BJ (cell line): ENCODE data around the gene SQOR. TPM values are rescaled to one million over a fixed set of nuclear protein-coding genes. Genes with fewer than 3 reads are reported as not detected.
"Not testable (repeated sequence)": the region's sequence is repeated elsewhere in the genome, so short reads cannot be mapped to it uniquely, and the experiment has no call there.

ENCODE experiments used
- CTCF ChIA-PET: fragments of 350-600 bp; formaldehyde crosslinking; extraction: SDS; loops from one replicate; lab custom pipeline; 2021; ENCODE audit warnings: antibody characterized with exemption, inconsistent platforms; lab: Yijun Ruan, JAX
- POLR2A ChIA-PET: fragments of 300-600 bp; sonication (Branson Sonifier 250); formaldehyde crosslinking; extraction: SDS; loops from one replicate; lab custom pipeline; 2021; ENCODE audit warnings: antibody characterized with exemption; lab: Charles Lee
- DNase-seq: peaks from one replicate; pipeline ENCODE4 v3.0.0-alpha.2; 2011; ENCODE audit warnings: low read depth
- H3K27me3 ChIP-seq: 2 replicates; pipeline ENCODE4 v1.6.0; 2011; ENCODE audit warnings: low read length; ENCODE audit not compliant: control insufficient read depth, insufficient read depth
- H3K36me3 ChIP-seq: 2 replicates; pipeline ENCODE4 v1.5.1; 2011; ENCODE audit warnings: low read length; ENCODE audit not compliant: control insufficient read depth, insufficient read depth
- H3K4me3 ChIP-seq: 2 replicates; pipeline ENCODE4 v1.5.1; 2011; ENCODE audit warnings: low read depth, mild to moderate bottlenecking, control low read depth, low read length
- CTCF ChIP-seq: IDR thresholded peaks from 2 replicates; pipeline ENCODE4 v1.5.1; 2011; ENCODE audit warnings: low read depth, mild to moderate bottlenecking, control low read depth, inconsistent platforms, low read length, moderate library complexity; ENCODE audit not compliant: insufficient read depth
- polyA plus RNA-seq: library from polyadenylated mRNA; depleted of rRNA; stranded (reverse); fragments of >200 nt; gene quantifications from 2 replicates; pipeline ENCODE4 v1.2.3, GENCODE V29; 2011

SQOR gene
- polyA plus RNA-seq, 1 experiment: 40.6 TPM

GRCh38 chr15:45645026-45645980 lies 10.5 kb downstream of the SQOR start:
- CTCF ChIA-PET: interaction anchor here (1.0 to 1.7 kb wide), 3 partner anchors 14 to 60 kb away, joined by 3 to 5 read pairs (median 3); no protein-coding TSS in a partner anchor

GRCh38 chr15:45646220-45646619 lies 11.4 kb downstream of the SQOR start:
- TF ChIP-seq CTCF: no peak
- no peaks in the 10 kb centered on the region for H3K27me3 ChIP-seq
- ChIA-PET POLR2A (no interaction called here), CTCF (interaction anchor here (1.0 to 1.7 kb wide), 3 partner anchors 13 to 60 kb away, joined by 3 to 5 read pairs (median 3); no protein-coding TSS in a partner anchor)
- no peak for DNase-seq
- H3K4me3 ChIP-seq: no peak overlapping the region
- no peaks in the 10 kb centered on the region for H3K36me3 ChIP-seq

More at GRCh38 chr15:45645026-45645980, 10.5 kb downstream of the SQOR start:
- H3K27me3 ChIP-seq: no peaks in the 10 kb centered on the region
- H3K36me3 ChIP-seq: no peaks in the 10 kb centered on the region
- DNase-seq: peak; percentile 48
- no peak overlapping the region for H3K4me3 ChIP-seq
- no peak for TF ChIP-seq CTCF
- POLR2A ChIA-PET: no interaction called here

DNA sequence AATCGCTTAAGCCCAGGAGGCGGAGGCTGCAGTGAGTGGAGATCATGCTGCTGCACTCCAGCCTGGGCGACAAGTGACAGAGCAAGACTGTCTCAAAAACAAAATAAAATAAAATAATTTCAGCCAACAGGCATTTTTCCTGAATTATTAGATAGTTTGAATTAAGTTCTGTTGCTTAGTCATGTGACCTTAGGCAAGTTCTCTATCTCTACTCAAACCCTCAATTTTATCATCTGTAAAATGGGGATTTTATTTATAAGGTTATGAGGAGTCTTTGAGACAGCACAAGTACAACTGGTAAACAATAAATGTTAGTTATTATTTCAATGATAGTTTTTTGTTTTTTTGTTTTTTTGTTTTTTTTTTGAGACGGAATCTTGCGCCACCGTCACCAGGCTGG lies 13.0 kb downstream of the SQOR start:
- TF ChIP-seq CTCF: no peak
- ChIA-PET CTCF (interaction anchor here (0.9 to 1.4 kb wide), 2 partner anchors 17 to 191 kb away, joined by 3 to 5 read pairs; no protein-coding TSS in a partner anchor), POLR2A (interaction anchor here (0.7 kb wide), 1 partner anchor 365 kb away, joined by 6 read pairs; no protein-coding TSS in a partner anchor)
- no peaks in the 10 kb centered on the region for H3K36me3 ChIP-seq
- no peak overlapping the region for H3K4me3 ChIP-seq
- no peak for DNase-seq
- no peaks in the 10 kb centered on the region for H3K27me3 ChIP-seq

DNA sequence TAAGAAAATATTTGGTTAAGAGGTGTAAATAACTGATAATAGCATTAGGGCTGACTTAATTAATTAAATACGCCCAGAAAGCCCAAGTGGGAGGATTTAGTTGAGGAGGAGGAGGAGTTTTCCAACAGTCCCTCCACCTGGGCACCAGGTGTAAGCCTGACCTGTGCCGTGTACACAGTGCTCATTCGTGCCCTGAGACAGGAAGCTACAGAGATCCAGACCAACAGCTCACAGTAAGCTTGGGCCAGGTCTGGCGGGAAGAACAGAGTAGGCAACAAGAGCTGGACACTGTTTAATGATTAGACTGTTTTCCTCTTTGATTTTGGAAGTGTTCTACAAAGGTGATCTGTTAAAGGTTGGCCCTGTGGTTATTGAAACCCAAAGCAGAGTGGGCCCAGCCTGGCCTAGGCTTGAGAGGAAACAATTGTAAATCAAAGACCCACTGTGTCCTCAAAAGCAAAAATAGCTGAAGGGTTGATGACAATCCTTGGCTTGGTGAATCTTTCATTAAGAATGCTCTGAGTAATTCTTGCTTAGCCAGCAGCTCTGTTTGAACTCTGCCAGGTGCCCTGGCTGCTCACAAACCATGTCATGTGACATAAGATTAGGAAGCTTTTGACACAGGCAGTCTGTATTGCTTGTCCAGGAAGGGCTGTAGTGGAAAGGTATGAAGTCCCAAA lies 13.8 kb downstream of the SQOR start:
- POLR2A ChIA-PET: no interaction called here
- Histone ChIP-seq H3K4me3 (no peak overlapping the region), H3K27me3 (no peaks in the 10 kb centered on the region), H3K36me3 (no peaks in the 10 kb centered on the region)
- DNase-seq: no peak
- TF ChIP-seq CTCF: no peak
- CTCF ChIA-PET: interaction anchor here (0.9 to 1.5 kb wide), 4 partner anchors 9 to 192 kb away, joined by 3 to 5 read pairs (median 4); no protein-coding TSS in a partner anchor

DNA sequence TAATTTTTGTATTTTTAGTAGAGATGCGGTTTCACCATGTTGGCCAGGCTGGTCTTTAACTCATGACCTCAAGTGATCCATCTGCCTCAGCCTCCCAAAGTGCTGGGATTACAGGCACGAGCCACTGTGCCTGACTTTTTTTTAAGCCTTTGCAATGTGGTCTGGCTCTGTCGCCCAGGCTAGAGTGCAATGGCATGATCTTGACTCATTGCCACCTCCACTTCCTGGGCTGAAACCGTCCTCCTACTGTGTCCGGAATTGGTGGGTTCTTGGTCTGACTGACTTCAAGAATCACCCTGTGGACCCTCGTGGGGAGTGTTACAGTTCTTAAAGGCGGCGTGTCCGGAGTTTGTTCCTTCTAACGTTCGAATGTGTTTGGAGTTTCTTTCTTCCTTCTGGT lies 15.2 kb downstream of the SQOR start:
- CTCF ChIA-PET: interaction anchor here (1.2 to 1.5 kb wide), 2 partner anchors 12 to 14 kb away, joined by 3 read pairs; no protein-coding TSS in a partner anchor
- H3K4me3 ChIP-seq, POLR2A ChIA-PET, H3K27me3 ChIP-seq, DNase-seq, H3K36me3 ChIP-seq: not testable (repeated sequence)
